Fibroblast of villous mesenchyme (primary cell): ENCODE measurements around the gene CTXND1. TPM values are rescaled to one million over a fixed set of nuclear protein-coding genes. Genes with fewer than 3 reads are reported as not detected.

Experiments
- DNase-seq: peaks from one replicate; pipeline ENCODE4 v3.0.0-alpha.2; 2010; ENCODE audit warnings: low read depth
- H3K4me3 ChIP-seq: 2 replicates; pipeline ENCODE4 v1.5.1; 2011; ENCODE audit warnings: low read depth, mild to moderate bottlenecking, low read length
- total RNA-seq: library from RNA; depleted of rRNA; stranded (reverse); fragments of >200 nt; gene quantifications from 2 replicates; pipeline ENCODE4 v1.2.3, GENCODE V29; 2012
- TF ChIP-seq, protein P1 (sequence below): IDR thresholded peaks from 2 replicates; pipeline ENCODE4 v1.5.1; 2012; ENCODE audit warnings: low read depth, mild to moderate bottlenecking, low read length; ENCODE audit not compliant: insufficient read depth

CTXND1 gene
- total RNA-seq, 1 donor = not detected

GRCh38 chr15:80203361-80203885 lies 48.6 kb downstream of the CTXND1 start:
- H3K4me3 ChIP-seq = no peak overlapping the region
- no peak for DNase-seq
- TF ChIP-seq, protein P1, sequence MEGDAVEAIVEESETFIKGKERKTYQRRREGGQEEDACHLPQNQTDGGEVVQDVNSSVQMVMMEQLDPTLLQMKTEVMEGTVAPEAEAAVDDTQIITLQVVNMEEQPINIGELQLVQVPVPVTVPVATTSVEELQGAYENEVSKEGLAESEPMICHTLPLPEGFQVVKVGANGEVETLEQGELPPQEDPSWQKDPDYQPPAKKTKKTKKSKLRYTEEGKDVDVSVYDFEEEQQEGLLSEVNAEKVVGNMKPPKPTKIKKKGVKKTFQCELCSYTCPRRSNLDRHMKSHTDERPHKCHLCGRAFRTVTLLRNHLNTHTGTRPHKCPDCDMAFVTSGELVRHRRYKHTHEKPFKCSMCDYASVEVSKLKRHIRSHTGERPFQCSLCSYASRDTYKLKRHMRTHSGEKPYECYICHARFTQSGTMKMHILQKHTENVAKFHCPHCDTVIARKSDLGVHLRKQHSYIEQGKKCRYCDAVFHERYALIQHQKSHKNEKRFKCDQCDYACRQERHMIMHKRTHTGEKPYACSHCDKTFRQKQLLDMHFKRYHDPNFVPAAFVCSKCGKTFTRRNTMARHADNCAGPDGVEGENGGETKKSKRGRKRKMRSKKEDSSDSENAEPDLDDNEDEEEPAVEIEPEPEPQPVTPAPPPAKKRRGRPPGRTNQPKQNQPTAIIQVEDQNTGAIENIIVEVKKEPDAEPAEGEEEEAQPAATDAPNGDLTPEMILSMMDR = no peak

GRCh38 chr15:80202641-80203360 lies 49.2 kb downstream of the CTXND1 start:
- TF ChIP-seq, protein P1 = no peak
- H3K4me3 ChIP-seq = no peak overlapping the region
- no peak for DNase-seq

- no peak for DNase-seq
- TF ChIP-seq, protein P1 = no peak
- no peak overlapping the region for H3K4me3 ChIP-seq
Observed at GRCh38 chr15:80202016-80202315, 50.0 kb downstream of the CTXND1 start.

GRCh38 chr15:80201256-80202015 lies 50.6 kb downstream of the CTXND1 start:
- no peak for DNase-seq
- TF ChIP-seq, protein P1 = no peak
- H3K4me3 ChIP-seq = no peak overlapping the region

- no peak overlapping the region for H3K4me3 ChIP-seq
- TF ChIP-seq, protein P1 = no peak
- DNase-seq = no peak
Observed at GRCh38 chr15:80199869-80200268, 52.1 kb downstream of the CTXND1 start.

DNA sequence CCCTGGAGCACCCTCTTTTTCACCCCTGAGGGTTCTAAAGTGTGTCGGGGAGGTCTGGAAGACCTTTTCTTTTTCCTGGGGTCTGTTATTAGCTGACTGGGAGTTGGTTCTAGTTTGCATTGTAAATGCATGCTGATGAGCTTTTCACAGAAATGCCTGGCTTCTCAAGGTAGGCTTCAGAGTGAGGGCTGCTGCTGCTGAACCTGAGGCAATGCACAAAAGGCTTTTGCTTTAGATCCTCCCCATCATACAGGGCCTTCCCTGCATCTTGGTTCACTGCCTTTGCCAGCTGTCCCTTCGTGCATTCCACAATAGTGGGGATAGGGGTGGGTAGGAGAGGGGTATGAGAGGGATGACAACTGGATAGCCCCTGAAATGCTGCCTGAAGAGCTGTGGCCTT lies 52.6 kb downstream of the CTXND1 start:
- TF ChIP-seq, protein P1 = no peak
- no peak for DNase-seq

More for the DNA sequence above, 52.6 kb downstream of the CTXND1 start:
- no peak overlapping the region for H3K4me3 ChIP-seq
